Tibial nerve (tissue), 3 donors: ENCODE results near the gene TMEM140.

Experiments
- POLR2A ChIP-seq, 2 donors: fragments of 450-650 bp; IDR thresholded peaks; one replicate each; pipeline ENCODE4 v1.6.1; 2017; ENCODE audit warnings: antibody characterized with exemption in 2 of 2, mild to moderate bottlenecking in 2 of 2, moderate library complexity in 2 of 2
- TF ChIP-seq, protein P1 (sequence below), 5 experiments: fragments of 200-600 bp in 3 of 5; fragments of 450-650 bp in 2 of 5; sonication (generic) in 3 of 5; IDR thresholded peaks; one replicate each; pipeline ENCODE4 v1.5.1; 2016 to 2019; ENCODE audit warnings: antibody characterized with exemption in 5 of 5, mild to moderate bottlenecking in 3 of 5, moderate library complexity in 2 of 5

- TF ChIP-seq, protein P1, sequence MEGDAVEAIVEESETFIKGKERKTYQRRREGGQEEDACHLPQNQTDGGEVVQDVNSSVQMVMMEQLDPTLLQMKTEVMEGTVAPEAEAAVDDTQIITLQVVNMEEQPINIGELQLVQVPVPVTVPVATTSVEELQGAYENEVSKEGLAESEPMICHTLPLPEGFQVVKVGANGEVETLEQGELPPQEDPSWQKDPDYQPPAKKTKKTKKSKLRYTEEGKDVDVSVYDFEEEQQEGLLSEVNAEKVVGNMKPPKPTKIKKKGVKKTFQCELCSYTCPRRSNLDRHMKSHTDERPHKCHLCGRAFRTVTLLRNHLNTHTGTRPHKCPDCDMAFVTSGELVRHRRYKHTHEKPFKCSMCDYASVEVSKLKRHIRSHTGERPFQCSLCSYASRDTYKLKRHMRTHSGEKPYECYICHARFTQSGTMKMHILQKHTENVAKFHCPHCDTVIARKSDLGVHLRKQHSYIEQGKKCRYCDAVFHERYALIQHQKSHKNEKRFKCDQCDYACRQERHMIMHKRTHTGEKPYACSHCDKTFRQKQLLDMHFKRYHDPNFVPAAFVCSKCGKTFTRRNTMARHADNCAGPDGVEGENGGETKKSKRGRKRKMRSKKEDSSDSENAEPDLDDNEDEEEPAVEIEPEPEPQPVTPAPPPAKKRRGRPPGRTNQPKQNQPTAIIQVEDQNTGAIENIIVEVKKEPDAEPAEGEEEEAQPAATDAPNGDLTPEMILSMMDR (IDR thresholded peaks at IDR 0.05) = no peak
- TF ChIP-seq POLR2A (IDR thresholded peaks at IDR 0.05) = no peak
These were observed 11.7 kb downstream of the TMEM140 start for GRCh38 chr7:135159359-135160085.
